ENCODE results near the gene HOXB9.

The HOXB9 gene

DNA sequence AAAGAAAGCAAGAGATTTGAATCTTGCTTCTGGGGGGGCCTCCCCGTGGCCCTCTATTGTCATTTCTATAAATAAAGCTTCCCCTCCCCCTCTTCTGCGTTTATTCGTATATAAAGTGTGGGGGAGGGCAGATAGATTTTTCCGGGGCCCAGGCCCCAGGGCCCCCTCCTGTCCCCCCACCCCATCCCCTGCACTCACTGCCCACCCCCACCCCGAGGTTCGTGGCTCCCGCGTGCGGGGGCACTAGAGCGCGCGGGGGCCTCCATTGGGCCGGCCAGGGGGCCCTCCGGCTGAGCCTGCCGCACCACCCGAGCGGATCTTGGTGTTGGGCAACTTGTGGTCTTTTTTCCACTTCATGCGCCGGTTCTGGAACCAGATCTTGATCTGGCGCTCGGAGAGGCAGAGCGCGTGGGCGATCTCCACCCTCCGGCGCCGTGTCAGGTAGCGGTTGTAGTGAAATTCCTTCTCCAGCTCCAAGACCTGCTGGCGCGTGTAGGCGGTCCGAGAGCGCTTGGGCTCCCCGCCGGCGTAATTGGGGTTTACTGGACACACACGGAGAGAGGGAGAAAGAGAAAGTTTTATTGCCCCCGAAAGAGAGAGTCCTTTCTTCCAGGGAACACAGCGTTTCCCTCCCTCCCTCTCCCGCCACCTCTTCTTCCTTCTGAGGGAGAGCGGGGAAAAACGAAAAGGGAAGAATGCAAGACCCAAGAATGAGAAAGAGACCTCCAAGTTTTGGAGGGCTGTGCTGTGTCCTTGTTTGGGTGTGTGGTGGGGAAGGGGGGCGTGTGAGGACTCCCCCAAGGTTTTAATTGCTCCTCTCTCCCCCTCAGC is 49.5 kb downstream of the HOXB9 start:
- CTCF ChIA-PET = interaction anchor here (0.7 to 1.8 kb wide), 4 partner anchors 10 to 48 kb away, joined by 3 to 4 read pairs (median 4); no protein-coding TSS in a partner anchor
- Histone ChIP-seq H3K4me3 (ENCODE audit: control insufficient read depth in 1 of 7, extremely low read depth in 1 of 7, insufficient read depth in 4 of 7, low read depth in 2 of 7, low read length in 6 of 7) (peak overlapping the region; percentile 24 to 86 (median 73)), H3K9me3 (ENCODE audit: control extremely low read depth in 1 of 5, control insufficient read depth in 4 of 5, insufficient read depth in 2 of 5, low read depth in 1 of 5, low read length in 4 of 5) (no peaks in the 10 kb centered on the region), H3K36me3 (ENCODE audit: control insufficient read depth in 4 of 4, insufficient read depth in 4 of 4, low read length in 3 of 4) (peaks cover 0 to 19% (median 9%) of the 10 kb centered on the region in 4 experiments), H3K27ac (ENCODE audit: insufficient read depth in 1 of 2, low read depth in 1 of 2, low read length in 2 of 2, poor library complexity in 1 of 2, severe bottlenecking in 2 of 2) (peak overlapping the region in 1 of 2 experiments; percentile 81), H3K27me3 (replicated peaks in 2 of 5; ENCODE audit: control insufficient read depth in 4 of 5, insufficient read depth in 5 of 5, low read length in 4 of 5) (no peaks in the 10 kb centered on the region), H3K4me1 (ENCODE audit: control extremely low read depth in 1 of 4, control insufficient read depth in 4 of 4, insufficient read depth in 4 of 4, low read length in 3 of 4) (peaks cover 7 to 89% (median 66%) of the 10 kb centered on the region in 4 experiments)
- WGBS (ENCODE audit: insufficient coverage) = 4% methylated on average over 20 of the region's 43 CpGs
- POLR2A ChIA-PET = interaction anchor here (1.0 kb wide), 1 partner anchor 12 kb away, joined by 3 read pairs; no protein-coding TSS in a partner anchor
- DNase-seq = peak in 2 of 3 donors; percentile 51 to 58

DNA sequence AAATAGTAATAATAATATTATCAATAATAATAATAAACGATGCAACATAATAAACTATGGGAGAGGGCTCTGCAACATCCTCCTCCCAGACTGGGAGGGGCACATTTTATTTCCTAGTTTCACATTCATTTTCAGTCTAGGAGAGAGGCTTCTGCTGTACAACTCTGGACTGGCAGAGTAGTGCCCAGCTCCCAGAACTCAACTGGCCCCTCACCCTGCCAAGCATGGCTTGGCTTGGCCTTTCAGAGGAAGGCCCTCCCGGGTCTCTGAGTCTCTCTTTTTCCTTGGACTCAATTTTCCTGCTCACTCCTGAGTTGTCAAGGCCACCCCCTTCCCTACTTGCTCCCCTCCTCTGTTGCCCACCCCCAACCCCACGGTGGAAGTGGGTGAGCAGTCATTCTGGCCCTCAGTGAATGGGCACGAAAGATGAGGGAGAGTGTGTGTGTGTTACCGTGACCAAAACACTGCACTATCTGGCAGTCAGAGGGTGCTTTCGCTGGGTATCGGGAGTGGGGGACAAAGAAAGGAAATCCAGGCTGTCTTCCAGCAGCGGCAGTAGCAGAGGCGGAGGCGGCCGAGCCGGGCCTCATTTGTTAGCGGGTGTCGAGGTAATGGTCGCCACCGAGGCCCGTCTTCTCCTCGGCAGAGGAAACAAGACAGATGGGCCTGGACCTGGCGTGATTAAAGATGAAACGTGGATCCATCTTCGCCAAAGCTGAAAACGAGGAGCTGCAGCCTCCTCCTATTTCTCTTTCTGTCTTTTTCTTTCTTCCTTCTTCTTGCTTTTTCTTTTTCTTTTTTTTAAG is 50.3 kb downstream of the HOXB9 start:
- H3K27me3 ChIP-seq (replicated peaks in 2 of 5; ENCODE audit: control insufficient read depth in 4 of 5, insufficient read depth in 5 of 5, low read length in 4 of 5) = no peaks in the 10 kb centered on the region
- H3K9me3 ChIP-seq (ENCODE audit: control extremely low read depth in 1 of 5, control insufficient read depth in 4 of 5, insufficient read depth in 2 of 5, low read depth in 1 of 5, low read length in 4 of 5) = no peaks in the 10 kb centered on the region
- ChIA-PET CTCF (interaction anchor here (0.7 to 1.8 kb wide), 4 partner anchors 10 to 47 kb away, joined by 3 to 4 read pairs (median 4); no protein-coding TSS in a partner anchor), POLR2A (no interaction called here)
- peak overlapping the region in 1 of 2 experiments; percentile 81 for H3K27ac ChIP-seq (ENCODE audit: insufficient read depth in 1 of 2, low read depth in 1 of 2, low read length in 2 of 2, poor library complexity in 1 of 2, severe bottlenecking in 2 of 2)
- no peak for DNase-seq
- H3K4me3 ChIP-seq (ENCODE audit: control insufficient read depth in 1 of 7, extremely low read depth in 1 of 7, insufficient read depth in 4 of 7, low read depth in 2 of 7, low read length in 6 of 7) = peak overlapping the region in 6 of 7 experiments; percentile 10 to 85 (median 33)
- H3K4me1 ChIP-seq (ENCODE audit: control extremely low read depth in 1 of 4, control insufficient read depth in 4 of 4, insufficient read depth in 4 of 4, low read length in 3 of 4) = peaks cover 7 to 89% (median 64%) of the 10 kb centered on the region in 4 experiments
- 39% methylated on average over 15 of the region's 22 CpGs for WGBS (ENCODE audit: insufficient coverage)
- H3K36me3 ChIP-seq (ENCODE audit: control insufficient read depth in 4 of 4, insufficient read depth in 4 of 4, low read length in 3 of 4) = peaks cover 0 to 25% (median 12%) of the 10 kb centered on the region in 4 experiments

DNA sequence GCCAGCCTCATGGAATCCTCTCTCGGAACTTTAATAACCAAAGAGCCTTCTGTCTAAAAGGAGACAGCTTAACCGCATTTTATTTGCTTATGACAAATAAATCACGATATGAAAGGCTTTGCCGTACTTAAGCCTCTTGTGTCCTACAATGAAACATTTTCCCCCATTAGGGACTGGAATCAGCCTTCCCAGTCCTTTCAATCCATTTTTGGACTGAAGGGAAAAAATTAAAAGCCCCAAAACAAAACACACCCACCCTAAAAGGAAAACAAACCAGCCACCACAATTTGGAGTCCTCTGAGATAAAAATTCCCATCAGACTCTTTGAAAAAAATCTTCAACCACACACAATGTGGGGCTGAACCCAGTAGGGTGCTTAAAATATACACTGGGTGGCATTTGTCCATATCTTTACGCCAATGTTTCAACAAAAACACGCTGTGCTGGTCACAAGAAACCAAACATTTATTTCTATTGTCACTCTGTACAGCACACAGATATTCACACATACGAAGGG is 51.0 kb downstream of the HOXB9 start:
- CTCF ChIA-PET = interaction anchor here (1.0 to 1.3 kb wide), 2 partner anchors 35 to 82 kb away, joined by 3 to 4 read pairs; no protein-coding TSS in a partner anchor
- WGBS (ENCODE audit: insufficient coverage) = 34% methylated on average over 3 of the region's 7 CpGs

DNA sequence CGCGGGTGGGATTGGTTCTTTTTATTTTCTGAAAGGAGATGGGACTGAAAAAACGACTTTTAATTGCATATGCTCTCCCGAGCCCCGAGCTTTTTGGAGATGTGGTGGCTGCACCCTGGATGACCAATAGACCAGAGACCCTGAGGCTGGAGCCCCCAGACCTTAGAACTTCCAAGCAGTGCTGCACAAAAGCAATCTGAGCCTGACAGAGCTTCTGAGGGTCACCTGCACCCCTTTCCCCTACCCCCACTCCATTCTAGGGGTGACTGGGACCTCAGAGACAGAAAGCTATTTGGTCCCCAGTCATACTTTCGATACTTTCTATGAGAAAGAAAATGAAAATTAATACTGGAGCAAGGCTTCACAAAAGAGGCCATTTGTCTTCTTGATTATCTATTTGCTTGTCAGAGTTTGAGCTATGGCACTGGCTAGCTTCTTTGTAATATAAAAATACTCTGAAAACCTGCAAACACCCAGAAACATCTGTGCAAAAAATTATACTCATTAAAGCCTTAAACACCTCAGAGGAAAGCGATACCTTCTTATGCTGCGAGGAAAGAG is 51.6 kb downstream of the HOXB9 start:
- no peak overlapping the region for H3K4me3 ChIP-seq (ENCODE audit: control insufficient read depth in 1 of 7, extremely low read depth in 1 of 7, insufficient read depth in 4 of 7, low read depth in 2 of 7, low read length in 6 of 7)
- H3K27ac ChIP-seq (ENCODE audit: insufficient read depth in 1 of 2, low read depth in 1 of 2, low read length in 2 of 2, poor library complexity in 1 of 2, severe bottlenecking in 2 of 2) = no peak overlapping the region
- 91% methylated on average over 6 of the region's 8 CpGs for WGBS (ENCODE audit: insufficient coverage)
- CTCF ChIA-PET = interaction anchor here (0.9 to 1.3 kb wide), 3 partner anchors 35 to 223 kb away, joined by 3 to 4 read pairs (median 3); no protein-coding TSS in a partner anchor
- H3K9me3 ChIP-seq (ENCODE audit: control extremely low read depth in 1 of 5, control insufficient read depth in 4 of 5, insufficient read depth in 2 of 5, low read depth in 1 of 5, low read length in 4 of 5) = no peaks in the 10 kb centered on the region
- no peaks in the 10 kb centered on the region for H3K27me3 ChIP-seq (replicated peaks in 2 of 5; ENCODE audit: control insufficient read depth in 4 of 5, insufficient read depth in 5 of 5, low read length in 4 of 5)
- POLR2A ChIA-PET = interaction anchor here (0.6 to 0.7 kb wide), 2 partner anchors 31 to 670 kb away, joined by 3 to 4 read pairs; no protein-coding TSS in a partner anchor
- peaks cover 0 to 30% (median 16%) of the 10 kb centered on the region in 4 experiments for H3K36me3 ChIP-seq (ENCODE audit: control insufficient read depth in 4 of 4, insufficient read depth in 4 of 4, low read length in 3 of 4)
- DNase-seq = no peak
- H3K4me1 ChIP-seq (ENCODE audit: control extremely low read depth in 1 of 4, control insufficient read depth in 4 of 4, insufficient read depth in 4 of 4, low read length in 3 of 4) = peaks cover 4 to 89% (median 58%) of the 10 kb centered on the region in 4 experiments

More for the DNA sequence above, 51.0 kb downstream of the HOXB9 start:
- H3K27ac ChIP-seq (ENCODE audit: insufficient read depth in 1 of 2, low read depth in 1 of 2, low read length in 2 of 2, poor library complexity in 1 of 2, severe bottlenecking in 2 of 2) = no peak overlapping the region
- H3K9me3 ChIP-seq (ENCODE audit: control extremely low read depth in 1 of 5, control insufficient read depth in 4 of 5, insufficient read depth in 2 of 5, low read depth in 1 of 5, low read length in 4 of 5) = no peaks in the 10 kb centered on the region
- peak overlapping the region in 2 of 7 experiments; percentile 66 to 85 for H3K4me3 ChIP-seq (ENCODE audit: control insufficient read depth in 1 of 7, extremely low read depth in 1 of 7, insufficient read depth in 4 of 7, low read depth in 2 of 7, low read length in 6 of 7)
- H3K4me1 ChIP-seq (ENCODE audit: control extremely low read depth in 1 of 4, control insufficient read depth in 4 of 4, insufficient read depth in 4 of 4, low read length in 3 of 4) = peaks cover 4 to 89% (median 60%) of the 10 kb centered on the region in 4 experiments
- peaks cover 0 to 30% (median 16%) of the 10 kb centered on the region in 4 experiments for H3K36me3 ChIP-seq (ENCODE audit: control insufficient read depth in 4 of 4, insufficient read depth in 4 of 4, low read length in 3 of 4)
- POLR2A ChIA-PET = interaction anchor here (0.6 kb wide), 1 partner anchor 671 kb away, joined by 3 read pairs; no protein-coding TSS in a partner anchor
- H3K27me3 ChIP-seq (replicated peaks in 2 of 5; ENCODE audit: control insufficient read depth in 4 of 5, insufficient read depth in 5 of 5, low read length in 4 of 5) = no peaks in the 10 kb centered on the region
- DNase-seq = no peak

DNA sequence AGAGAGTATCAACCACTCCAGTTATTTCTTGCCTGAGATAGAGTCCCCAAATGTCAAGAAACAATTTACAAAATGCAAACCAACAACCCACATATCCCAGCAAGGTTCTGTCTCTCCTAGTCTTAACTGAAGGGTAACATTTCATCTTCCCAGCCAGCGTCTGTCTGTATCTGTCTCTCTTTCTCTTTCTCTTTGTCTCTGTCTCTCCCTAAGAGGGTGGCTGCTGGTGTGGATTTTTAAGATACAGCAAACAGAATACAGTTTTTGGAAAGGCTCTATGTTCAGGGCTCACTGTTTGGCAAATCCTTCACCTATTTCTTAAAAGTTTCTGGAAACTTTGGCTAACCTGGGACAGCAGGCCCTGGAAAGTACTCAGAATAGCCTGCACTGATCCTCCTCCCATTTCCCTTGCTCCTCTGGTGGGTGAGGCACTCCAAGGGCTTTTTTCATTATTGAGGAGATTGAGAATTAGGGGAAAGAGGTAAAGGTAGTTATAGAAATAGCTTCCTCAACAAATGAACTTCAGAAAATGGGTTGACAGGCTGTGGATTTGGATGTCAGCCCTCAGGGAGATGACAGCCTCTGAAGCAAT is 54.2 kb downstream of the HOXB9 start:
- no peaks in the 10 kb centered on the region for H3K9me3 ChIP-seq (ENCODE audit: control extremely low read depth in 1 of 5, control insufficient read depth in 4 of 5, insufficient read depth in 2 of 5, low read depth in 1 of 5, low read length in 4 of 5)
- POLR2A ChIA-PET = no interaction called here
- H3K4me3 ChIP-seq (ENCODE audit: control insufficient read depth in 1 of 7, extremely low read depth in 1 of 7, insufficient read depth in 4 of 7, low read depth in 2 of 7, low read length in 6 of 7) = no peak overlapping the region
- H3K27me3 ChIP-seq (replicated peaks in 2 of 5; ENCODE audit: control insufficient read depth in 4 of 5, insufficient read depth in 5 of 5, low read length in 4 of 5) = no peaks in the 10 kb centered on the region
- 86% methylated on average over 1 of the region's 1 CpG for WGBS (ENCODE audit: insufficient coverage)
- no peak overlapping the region for H3K27ac ChIP-seq (ENCODE audit: insufficient read depth in 1 of 2, low read depth in 1 of 2, low read length in 2 of 2, poor library complexity in 1 of 2, severe bottlenecking in 2 of 2)
- peaks cover 0 to 36% (median 16%) of the 10 kb centered on the region in 4 experiments for H3K36me3 ChIP-seq (ENCODE audit: control insufficient read depth in 4 of 4, insufficient read depth in 4 of 4, low read length in 3 of 4)
- peaks cover 0 to 99% (median 64%) of the 10 kb centered on the region in 4 experiments for H3K4me1 ChIP-seq (ENCODE audit: control extremely low read depth in 1 of 4, control insufficient read depth in 4 of 4, insufficient read depth in 4 of 4, low read length in 3 of 4)
- no peak for DNase-seq
- CTCF ChIA-PET = no interaction called here
